Breast epithelium (tissue), 3 donors: ENCODE measurements around the gene GGN.

ENCODE experiments used
- CTCF ChIP-seq, 3 donors: fragments of 450-650 bp; IDR thresholded peaks; one replicate each; pipeline ENCODE4 v1.5.1; 2016 to 2017; ENCODE audit warnings: antibody characterized with exemption in 3 of 3, mild to moderate bottlenecking in 3 of 3, moderate library complexity in 3 of 3
- POLR2A ChIP-seq: fragments of 450-650 bp; IDR thresholded peaks from one replicate; pipeline ENCODE4 v1.6.1; 2016; ENCODE audit warnings: antibody characterized with exemption, mild to moderate bottlenecking, moderate library complexity

GRCh38 chr19:38376576-38376975 is 11.3 kb downstream of the GGN start:
- TF ChIP-seq CTCF (IDR thresholded peaks at IDR 0.05) (no peak), POLR2A (no peak)
